GM04503 (cell line): ENCODE data around the gene GATM.
"Not testable (repeated sequence)": the region's sequence is repeated elsewhere in the genome, so short reads cannot be mapped to it uniquely, and the experiment has no call there.

Experiments
- DNase-seq: peaks from one replicate; pipeline ENCODE4 v3.0.0-alpha.2; 2012; ENCODE audit warnings: low read depth

GATM gene

DNA sequence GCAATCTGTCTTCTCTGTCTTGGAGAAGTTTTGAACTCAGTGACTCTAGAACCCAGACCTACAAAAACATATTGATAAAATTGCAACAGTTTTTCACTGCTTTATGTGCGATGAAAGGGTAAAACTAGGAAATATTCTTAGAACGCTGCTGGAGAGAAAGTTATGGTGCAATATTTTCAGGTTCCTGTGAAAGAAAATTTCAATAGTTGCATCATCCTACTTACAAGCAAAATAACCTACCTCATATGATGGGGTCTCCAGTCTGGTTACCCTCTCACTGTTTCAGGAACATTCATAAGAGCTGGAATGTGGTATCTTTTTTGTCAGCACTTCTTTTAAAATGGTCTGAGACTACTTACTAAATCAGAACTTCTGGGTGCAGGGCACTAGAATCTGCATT, 27.1 kb downstream of the GATM start:
- no peak for DNase-seq

DNA sequence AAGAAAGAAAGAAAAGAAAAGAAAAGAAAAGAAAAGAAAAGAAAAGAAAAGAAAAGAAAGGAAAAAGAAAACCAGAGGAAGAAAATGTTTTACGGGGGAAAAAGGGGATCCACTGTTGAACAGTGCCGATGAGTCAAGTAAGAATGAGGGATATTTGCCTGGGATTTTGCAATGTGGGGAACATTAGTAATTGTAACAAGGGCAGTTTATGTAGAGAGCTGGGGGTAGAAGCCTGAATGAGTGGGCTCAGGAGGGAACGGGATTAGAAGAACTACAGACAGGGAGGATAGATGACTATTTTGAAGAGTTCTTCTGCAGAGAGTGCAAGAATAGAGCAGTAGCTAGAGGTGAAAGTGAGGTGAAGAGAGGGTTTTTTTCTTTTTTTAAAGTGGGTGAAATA, 28.7 kb downstream of the GATM start:
- DNase-seq = no peak

DNA sequence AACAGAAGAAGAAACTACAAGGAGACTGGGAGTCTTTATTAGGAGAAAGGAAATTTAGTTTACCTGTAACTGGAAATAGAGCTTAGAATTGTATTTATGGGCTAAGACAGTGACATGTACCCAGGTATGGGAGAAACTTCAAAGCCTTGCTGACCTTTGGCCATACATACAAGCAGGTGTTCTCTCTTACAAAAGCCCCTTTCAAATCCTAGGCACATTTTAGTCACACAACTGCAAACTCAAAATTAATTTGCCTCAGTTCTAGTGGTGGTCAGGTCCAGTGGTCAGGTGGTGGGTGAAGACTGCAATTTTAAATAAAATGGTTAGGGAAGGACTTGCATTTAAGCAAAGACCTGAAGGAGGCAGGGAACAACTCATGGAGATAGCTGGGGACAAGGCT, 30.4 kb downstream of the GATM start:
- no peak for DNase-seq

DNA sequence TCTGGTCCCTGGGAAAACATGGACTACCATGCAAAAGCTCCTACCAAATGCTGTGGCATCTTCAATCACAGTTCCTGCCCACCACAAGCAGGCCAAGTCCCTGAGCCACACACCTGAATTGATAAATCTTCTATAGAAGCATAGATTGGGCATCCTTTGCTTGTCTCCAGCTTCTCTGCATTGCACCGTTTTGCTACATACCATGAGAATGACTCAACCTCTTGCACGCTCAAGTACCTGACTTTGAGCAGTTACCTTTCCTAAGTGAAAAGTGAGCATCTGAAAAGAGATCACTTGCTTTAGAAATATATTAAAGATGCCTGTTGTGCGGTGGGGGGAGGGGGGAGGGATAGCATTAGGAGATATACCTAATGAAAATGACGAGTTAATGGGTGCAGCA, 31.3 kb downstream of the GATM start:
- DNase-seq = no peak

DNA sequence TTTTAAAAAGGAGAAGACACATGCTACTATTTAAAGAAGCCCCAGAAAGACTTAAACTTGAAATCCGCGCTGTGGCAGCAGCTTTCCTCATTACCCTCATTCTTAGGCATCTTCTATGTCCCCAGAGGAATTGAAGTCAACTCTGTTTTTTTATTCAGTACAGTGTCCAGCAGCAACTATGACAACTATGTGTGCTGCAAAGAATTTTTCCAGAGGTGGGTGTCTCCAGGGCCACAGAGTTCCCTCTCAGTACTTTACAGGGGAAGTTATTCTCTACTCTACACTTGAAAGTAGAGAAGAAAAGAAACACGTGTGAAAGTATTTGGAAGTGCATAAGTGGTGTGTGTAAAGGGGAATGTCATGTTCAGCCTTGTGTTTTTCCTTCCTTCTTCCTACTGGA, 32.0 kb downstream of the GATM start:
- DNase-seq = no peak

DNA sequence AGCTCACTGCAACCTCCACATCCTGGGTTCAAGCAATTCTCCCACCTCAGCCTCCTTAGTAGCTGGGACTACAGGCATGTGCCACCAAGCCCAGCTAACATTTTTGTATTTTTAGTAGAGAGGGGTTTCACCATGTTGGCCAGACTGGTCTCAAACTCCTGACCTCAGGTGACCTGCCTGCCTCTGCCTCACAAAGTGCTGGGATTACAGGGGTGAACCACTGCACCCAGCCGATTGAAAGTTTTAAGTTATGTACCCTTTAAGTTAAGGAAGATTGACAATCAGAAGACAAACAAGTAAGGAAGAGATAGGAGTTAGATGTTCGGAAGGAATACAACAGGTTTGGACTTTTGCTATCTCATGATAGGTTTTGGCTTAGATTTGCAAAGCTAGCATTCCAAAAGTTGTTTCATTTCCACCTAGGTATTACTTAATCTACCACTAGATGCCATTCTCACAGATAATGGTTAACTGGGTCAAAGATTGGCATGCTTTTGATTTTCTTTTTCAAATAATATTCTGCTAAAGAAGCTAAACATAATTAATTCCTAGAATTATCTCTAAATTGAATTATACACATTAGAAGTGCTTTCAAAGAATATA, 35.0 kb downstream of the GATM start:
- DNase-seq = no peak

DNA sequence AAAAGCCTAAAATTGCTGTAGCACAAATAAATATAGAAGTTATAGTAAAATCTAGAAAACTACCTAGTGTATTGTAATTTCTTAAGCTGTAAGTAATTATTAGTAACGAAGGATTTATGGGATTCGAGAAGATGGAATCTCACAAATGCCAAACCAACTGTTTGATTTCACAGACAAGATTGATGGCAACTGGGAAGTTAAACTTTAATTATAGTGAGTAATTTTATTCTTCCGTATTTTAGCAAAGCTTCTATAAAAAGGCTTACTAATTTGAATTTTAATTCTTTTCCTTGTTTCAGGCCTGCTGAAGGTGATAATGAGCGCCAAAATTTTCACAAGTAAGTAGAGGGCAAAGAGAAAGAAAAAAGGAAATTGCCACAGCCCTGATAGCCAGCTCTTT, 36.6 kb downstream of the GATM start:
- DNase-seq = no peak

DNA sequence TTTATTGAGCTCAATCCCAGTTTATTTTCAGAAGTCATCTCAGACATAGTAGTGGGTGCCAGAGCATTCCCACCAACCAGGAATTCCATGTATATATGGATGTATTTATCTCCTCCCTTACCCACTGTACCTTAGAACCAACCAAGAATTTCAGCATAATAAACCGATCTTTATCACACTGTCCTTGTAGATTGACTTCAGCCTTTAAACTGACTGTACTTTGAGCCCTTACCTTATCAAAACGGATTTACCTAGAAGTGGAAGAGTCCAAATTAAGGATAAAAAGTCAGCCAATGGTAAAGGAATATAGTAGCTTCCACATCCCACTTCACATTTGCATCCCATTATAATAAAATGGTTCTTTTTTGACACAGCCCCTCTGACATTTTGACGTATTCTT, 37.9 kb downstream of the GATM start:
- no peak for DNase-seq

DNA sequence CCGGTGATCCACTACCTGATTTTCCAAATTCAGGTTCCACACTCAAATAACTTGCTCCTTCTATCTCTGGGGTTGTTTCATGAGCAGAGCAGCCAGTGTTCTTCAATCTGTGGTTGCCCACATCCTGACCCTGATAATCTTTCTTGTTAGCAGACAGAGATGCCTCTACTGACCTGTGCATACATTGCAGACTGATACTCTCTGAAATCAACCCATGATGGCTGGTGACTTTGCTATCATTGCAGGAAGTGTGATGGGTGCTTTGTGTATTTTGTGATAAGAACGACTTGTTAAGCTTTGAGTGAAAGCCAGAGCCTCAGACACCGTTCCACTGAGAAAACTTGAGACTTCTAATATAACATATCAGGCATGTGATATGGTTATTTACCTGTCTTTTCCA, 39.9 kb downstream of the GATM start:
- no peak for DNase-seq

DNA sequence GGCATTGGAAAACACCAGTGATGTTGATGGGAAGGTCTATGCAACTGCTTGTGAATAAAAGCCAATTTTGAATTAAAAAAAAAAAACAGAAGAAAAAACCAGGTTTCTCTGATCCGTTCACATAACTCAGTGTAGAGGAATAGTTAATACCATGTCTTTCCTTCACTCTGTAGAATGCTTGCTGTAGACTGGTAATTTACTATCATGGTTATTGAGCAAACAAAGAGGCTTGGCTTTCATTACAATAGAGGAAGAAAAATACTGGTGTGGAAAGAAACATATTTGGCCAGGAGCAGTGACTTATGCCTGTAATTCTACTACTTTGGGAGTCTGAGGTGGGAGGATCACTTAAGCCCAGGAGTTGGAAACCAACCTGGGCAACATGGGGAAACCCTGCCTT, 41.1 kb downstream of the GATM start:
- DNase-seq = no peak

DNA sequence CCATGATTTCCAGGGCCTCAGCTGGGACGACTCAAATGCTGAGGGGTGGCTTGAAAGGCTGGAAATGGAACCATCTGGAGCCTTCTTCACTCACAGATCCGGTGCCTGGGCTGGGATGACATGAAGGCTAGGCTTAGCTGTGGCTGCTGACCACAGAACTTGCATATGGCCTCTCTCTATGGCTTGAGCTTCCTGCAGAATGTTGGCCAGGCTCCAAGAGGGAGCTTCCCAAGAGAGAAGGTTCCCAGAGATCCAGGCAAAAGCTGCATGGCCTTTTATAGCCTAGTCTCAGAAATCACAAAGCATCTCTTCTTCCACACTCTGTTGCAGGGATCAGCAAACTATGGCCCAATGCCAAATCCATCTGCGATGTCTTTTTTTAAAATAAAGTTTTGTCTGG, 44.8 kb downstream of the GATM start:
- no peak for DNase-seq

DNA sequence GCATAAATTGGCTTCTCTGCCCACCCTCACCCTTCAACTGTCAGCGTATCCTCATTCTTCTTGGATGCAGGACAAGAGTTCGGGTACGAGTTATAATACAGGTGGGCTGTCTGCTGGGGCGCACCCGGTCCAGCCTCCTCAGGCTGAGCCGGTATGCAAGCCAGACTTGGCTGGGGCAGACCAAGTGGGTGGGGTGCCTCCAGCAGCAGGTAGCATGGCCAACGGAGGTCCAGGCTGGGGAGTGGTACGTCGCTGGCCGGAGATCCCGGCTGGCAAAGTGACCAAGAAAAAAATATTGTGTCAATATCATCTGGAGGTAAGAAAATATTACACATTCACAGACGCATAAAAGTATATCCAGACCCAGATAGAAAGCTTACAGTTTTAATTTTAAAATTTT, 45.6 kb downstream of the GATM start:
- DNase-seq = no peak

DNA sequence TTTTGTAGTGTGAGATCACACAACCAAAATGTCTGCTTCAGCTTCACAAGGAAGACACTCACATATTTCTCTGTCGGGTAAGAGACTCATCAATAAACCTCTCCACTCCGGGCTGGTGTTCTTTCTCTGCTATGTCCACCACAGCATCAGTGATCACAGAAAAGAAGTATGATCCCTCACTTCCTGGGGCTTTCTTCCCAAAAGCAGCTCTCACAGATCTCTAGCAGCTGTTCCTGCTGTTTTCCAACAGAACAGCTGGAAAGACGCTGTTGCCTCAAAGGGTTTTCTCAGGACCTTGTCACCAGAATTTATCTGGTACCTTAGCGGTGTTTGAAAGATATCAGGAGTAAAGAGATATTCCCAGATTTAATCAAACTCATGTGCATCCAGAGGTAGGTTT, 46.4 kb downstream of the GATM start:
- no peak for DNase-seq

DNA sequence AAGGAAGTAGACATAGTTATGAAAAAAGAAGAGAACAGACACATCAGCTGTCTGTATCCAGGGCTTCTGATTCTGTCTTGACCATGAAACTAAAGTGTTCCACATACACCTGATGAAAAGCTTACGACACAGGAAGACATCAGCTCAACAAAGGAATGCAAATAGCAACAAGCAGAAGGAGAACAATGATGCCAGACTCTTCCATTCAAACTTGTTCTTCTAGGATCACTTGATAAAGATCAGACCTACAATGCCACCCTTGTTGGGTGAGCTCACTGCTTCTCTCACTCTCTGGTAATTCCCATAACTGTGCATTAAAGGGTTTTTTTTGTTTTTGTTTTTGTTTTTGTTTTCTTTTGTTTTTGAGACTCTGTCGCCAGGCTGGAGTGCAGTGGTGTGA, 49.7 kb downstream of the GATM start:
- DNase-seq = no peak

DNA sequence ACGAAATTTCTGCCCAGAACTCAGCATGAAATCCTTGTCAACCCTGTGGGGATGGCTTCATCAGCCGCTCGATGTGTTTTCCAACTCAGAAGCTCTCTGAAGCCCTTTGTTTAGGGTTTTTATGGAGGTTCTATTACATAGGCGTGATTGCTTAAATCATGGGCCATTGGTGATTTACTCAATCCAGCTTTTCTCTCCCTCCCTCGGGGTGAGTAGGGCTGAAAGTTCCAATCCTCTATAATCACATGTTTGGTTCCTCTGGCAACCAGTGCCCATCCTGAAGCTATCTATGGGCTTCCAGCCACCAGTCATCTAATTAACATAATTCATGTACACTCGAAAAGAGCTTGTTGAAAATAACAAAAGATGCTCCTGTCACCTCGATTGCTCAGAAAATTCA, 51.6 kb downstream of the GATM start:
- no peak for DNase-seq

DNA sequence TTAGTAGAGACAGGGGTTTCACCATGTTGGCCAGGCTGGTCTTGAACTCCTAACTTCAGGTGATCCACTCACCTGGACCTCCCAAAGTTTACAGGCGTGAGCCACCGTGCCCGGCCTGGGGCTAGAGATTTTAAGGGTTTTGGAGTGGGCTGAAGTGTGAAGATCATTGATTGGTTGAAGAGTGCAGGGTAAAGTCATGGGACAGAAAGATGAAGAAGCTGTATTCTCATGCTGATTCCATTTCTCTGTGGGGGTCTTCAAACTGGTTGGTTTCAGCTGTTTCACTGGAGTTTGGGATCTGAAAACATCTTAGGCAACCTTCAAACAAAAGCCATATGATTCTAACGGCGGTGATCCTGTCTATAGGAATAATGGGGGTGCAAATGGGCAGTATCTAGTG, 52.1 kb downstream of the GATM start:
- no peak for DNase-seq

DNA sequence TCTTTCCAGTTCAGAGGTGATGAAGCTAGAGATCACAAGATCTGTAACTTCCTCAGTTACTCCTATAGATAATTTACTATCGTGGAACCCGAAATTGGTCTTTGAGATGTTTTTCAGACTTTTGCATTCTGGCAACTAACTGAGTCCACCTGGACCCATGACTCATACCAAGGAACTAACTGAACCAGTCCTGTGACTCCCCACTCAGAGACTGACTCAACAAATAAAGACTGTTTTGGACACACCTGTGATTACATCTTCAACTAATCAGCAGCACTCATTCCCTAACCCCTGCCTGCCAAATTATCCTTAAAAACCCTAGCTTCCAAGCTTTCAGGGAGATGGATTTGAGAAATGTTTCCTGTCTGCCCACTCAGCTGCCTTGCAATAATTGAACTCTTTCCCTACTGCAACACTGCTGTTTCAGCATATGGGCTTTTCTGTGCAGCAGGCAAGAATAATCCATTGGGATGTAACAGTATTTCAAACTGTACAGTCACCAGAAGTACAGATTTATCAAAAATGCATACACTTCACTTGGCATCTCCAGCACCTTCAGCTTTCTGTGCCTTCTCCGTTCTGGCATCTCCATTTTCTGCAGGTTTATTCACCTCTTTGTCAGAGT, 57.7 kb downstream of the GATM start:
- DNase-seq = no peak

DNA sequence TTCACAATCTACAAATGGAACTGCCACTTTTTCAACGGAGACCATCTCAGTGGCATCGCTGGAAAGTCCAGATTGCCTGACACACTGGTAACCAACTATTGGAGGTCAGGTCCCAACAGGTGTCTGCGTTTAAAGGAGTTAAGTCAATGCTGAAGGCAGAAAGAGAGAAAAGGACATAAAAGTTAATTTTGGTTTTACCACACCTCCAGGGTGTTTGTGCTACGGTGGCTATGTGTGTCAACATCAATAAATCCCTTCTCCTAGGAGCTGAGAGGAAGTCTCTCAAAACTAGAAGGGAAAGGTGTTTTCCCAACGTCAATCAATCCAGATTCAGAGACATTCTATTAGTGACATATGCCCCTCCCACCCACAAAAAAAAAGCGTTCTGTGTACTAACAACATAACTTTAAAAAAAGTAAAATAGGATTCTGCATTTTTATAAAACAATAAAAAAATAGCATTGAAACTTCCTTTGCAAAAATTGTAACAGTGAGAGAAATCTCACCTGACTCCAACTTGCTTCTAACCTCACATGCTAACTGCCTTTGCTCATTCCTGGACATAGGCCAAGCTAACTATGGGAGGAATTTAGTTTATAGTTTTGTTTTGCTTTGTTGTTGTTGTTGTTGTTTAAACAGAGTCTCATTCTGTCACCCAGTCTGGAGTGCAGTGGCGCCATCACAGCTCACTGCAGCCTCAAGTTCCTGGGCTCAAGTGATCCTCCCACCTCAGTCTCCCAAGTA, 58.7 kb downstream of the GATM start:
- no peak for DNase-seq

DNA sequence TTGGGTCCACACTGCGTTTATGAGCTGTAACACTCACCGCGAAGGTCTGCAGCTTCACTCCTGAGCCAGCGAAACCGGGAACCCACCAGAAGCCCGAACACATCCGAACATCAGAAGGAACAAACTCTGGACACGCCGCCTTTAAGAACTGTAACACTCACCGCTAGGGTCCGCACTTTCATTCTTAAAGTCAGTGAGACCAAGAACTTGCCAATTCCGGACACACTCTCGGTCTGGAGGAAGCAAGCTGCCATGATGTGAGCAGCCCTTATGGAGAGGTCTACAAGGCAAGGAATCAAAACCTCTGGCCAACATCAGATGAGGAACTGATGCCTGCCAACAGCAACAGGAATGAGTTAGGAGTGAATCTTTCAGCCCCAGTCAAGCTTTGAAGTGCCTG, 63.4 kb downstream of the GATM start:
- DNase-seq = no peak

DNA sequence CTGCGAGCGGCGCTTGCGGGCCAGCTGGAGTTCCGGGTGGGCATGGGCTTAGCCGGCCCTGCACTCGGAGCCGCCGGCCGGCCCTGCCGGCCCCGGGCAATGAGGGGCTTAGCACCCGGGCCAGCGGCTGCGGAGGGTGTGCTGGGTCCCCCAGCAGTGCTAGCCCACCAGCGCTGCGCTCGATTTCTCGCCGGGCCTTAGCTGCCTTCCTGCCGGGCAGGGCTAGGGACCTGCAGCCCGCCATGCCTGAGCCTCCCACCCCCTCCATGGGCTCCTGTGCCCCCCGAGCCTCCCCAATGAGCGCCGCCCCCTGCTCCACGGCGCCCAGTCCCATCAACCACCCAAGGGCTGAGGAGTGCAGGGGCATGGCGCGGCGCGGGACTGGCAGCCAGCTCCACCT, 64.2 kb downstream of the GATM start:
- not testable (repeated sequence) for DNase-seq
